GM12873 (cell line): ENCODE measurements around the gene MOXD1.

ENCODE experiments used
- TF ChIP-seq, protein P1 (sequence below): IDR thresholded peaks from 2 replicates; pipeline ENCODE4 v1.5.1; 2012; ENCODE audit warnings: low read depth, mild to moderate bottlenecking, moderate library complexity, low read length, control low read depth; ENCODE audit not compliant: insufficient read depth; ENCODE audit errors: missing control alignments

The MOXD1 gene

DNA sequence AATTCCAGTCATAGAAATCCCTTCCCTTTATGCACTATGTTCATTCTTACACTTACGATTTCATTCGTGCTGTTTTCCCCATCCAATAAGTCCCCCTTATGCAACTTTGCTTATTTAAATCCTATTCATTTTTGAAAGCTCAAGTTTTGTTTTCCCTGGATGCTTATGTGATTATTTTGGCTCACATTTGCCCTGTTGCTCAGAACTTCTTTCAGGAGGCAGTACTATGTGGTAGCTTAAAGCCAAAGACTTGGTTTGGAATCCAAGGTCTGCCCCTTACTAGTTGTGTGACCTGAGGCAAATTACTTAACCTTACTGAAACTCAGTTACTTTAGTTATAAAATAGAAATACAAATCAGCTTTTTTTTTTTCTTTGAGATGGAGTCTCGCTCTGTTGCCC is 59.6 kb downstream of the MOXD1 start:
- TF ChIP-seq, protein P1, sequence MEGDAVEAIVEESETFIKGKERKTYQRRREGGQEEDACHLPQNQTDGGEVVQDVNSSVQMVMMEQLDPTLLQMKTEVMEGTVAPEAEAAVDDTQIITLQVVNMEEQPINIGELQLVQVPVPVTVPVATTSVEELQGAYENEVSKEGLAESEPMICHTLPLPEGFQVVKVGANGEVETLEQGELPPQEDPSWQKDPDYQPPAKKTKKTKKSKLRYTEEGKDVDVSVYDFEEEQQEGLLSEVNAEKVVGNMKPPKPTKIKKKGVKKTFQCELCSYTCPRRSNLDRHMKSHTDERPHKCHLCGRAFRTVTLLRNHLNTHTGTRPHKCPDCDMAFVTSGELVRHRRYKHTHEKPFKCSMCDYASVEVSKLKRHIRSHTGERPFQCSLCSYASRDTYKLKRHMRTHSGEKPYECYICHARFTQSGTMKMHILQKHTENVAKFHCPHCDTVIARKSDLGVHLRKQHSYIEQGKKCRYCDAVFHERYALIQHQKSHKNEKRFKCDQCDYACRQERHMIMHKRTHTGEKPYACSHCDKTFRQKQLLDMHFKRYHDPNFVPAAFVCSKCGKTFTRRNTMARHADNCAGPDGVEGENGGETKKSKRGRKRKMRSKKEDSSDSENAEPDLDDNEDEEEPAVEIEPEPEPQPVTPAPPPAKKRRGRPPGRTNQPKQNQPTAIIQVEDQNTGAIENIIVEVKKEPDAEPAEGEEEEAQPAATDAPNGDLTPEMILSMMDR, result no peak

DNA sequence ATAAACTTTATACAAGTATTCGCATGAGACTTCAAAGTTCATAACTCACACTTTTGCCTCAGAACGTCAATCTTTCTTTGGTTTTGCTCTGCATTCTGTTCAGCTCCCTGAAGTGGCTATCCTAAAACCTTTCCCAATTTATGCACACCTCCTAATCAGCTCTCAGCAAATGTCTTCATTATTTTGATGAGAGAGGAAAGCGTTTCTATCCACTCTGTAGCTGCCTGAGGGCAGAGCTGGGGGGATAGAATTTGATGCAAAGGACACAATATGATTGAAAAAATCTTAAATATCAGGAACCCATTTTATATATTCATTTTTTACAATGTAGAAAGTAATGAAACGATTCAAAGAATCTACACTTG is 66.8 kb downstream of the MOXD1 start:
- TF ChIP-seq, protein P1, result no peak

DNA sequence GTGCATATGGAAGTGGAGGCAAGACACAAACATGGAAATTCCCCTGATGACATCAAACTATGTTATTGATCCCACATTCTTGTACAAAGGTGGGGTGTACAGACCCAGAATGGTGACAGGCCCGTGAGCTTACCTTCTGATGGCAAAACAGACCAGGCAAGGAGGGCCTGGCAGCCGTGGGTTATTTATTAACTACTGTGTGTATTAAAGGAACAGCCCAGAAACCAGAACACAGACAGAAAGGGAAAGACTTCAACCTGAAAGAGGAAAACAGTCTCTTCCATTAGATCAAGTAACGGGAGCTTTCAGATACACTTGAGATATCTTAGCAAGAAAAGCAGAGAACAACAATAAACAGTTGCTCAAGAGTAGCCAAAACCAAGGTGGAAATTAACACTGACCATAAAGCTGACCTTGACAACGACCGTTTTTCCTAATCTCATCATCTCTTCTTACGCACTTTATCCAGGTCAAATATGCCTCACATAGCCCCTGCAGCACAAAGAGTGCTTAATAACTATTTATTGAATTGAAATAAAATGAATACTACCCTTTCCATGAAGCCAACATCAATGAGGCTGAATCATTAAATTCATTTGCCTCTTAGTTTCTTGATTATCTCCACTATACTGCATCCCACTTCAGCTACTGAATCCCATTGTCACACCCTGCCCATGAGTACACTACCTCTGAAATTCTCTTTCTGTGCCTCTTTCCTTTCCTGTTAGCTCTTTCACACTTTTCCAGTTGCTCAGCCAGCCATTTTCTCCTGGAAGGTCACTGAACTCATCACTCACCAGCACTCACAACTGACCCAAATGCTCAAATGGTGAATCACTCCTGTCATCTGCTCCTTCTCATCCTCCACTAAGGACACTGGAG is 67.4 kb downstream of the MOXD1 start:
- TF ChIP-seq, protein P1, result no peak

DNA sequence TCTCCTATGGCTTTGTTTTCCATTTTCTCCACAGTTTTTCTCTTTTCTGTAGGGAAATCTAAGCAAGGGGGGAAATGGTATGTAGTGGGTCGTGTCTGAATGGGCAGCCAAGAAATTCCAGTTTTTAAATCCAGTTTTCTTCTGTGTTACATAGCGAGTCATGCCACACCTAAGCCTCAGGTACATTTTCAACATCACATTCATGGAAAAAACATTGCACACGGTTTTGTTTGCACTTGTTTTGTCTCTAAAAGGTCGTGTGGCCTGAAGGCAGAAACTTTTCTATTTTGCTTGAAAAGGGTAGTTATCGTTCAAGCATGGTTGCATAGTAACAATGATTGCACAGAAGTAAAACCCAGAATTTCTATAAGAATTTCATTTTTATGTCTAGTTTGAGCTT is 70.5 kb downstream of the MOXD1 start:
- TF ChIP-seq, protein P1, result no peak

DNA sequence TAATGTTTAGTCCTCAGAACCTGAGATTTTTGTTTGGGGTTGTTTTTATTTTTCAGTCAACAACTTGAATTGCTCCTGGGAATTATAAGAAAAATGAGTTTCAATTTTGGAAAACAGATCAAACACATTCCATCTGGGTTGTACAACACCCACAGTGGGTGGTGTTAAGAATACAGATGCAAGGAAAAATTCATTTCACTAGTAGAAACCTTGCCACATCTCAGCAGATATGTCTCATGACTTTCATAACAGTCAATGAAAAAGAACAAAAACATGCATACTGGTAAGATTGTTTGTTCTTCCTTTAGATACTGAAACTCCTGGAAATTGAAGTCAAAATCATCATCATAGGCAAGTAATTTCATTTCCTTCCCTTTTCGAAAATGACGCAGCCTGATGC is 78.9 kb downstream of the MOXD1 start:
- TF ChIP-seq, protein P1, result no peak

DNA sequence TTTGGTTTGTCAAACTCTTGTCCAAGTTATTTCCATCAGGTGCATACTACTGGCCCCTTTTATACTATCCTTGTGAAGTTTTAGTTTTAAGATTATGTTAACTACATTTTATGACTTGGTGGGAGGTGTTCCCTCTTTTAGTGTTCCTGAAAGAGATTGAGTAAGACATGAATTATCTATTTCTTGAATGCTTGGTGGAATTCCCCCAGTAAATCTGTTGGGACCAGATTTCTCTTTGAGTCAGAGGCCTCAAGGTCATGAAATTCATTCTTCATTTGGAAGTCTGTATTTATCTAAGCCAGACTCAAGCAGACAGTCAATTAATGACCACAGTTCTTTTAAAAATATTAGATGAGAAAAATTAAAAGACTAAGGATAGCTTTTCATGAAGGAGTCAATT is 81.3 kb downstream of the MOXD1 start:
- TF ChIP-seq, protein P1, result no peak

DNA sequence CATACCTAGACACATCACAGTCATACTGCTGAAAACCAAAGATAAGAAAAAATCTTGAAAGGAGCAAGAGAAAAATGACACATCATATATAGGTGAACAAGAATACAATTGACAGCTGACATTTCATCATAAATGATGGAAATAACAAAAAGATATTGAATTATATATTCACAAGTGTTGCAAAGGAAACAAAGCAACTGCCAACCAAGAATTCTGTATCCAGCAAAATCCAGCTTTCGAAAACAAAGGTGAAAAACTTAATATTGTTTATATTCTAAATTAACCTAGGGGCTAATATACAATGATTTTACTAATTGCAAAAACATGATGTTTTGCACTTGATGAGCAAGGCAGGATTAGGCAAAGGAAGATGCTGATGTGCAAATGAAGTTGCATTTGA is 84.3 kb downstream of the MOXD1 start:
- TF ChIP-seq, protein P1, result no peak
